DMS53 treated with DMSO at 0.1 percent for 48 hours (cell line): Measurements from ENCODE around the gene LPIN3.

ENCODE experiments used
- DNase-seq: peaks from one replicate; lab custom pipeline; 2025; ENCODE audit not compliant: unreplicated experiment; lab: John Stamatoyannopoulos, UW

Gene LPIN3

GRCh38 chr20:41364967-41365765 lies 24.5 kb downstream of the LPIN3 start:
- DNase-seq = no peak

GRCh38 chr20:41365777-41366545 lies 25.3 kb downstream of the LPIN3 start:
- no peak for DNase-seq

GRCh38 chr20:41366546-41367392 lies 26.1 kb downstream of the LPIN3 start, which contains the start of gene EMILIN3:
TSS of gene EMILIN3 (minus strand) at chr20:41366818. CDS start at chr20:41366634, 184 bp downstream.
- DNase-seq = no peak

- DNase-seq = no peak
Observed at GRCh38 chr20:41367393-41367695, 26.7 kb downstream of the LPIN3 start.

- no peak for DNase-seq
Observed at GRCh38 chr20:41367956-41368355, 27.3 kb downstream of the LPIN3 start.

- DNase-seq = no peak
Observed at GRCh38 chr20:41369673-41370072, 29.1 kb downstream of the LPIN3 start.

GRCh38 chr20:41370176-41370575 lies 29.6 kb downstream of the LPIN3 start:
- no peak for DNase-seq

- DNase-seq = no peak
Observed at GRCh38 chr20:41371371-41371770, 30.8 kb downstream of the LPIN3 start.

GRCh38 chr20:41373251-41373783 lies 32.7 kb downstream of the LPIN3 start:
- DNase-seq = no peak

- no peak for DNase-seq
Observed at GRCh38 chr20:41373931-41374920, 33.6 kb downstream of the LPIN3 start.

- DNase-seq = no peak
Observed at GRCh38 chr20:41375846-41376245, 35.2 kb downstream of the LPIN3 start.

GRCh38 chr20:41376349-41376748 lies 35.7 kb downstream of the LPIN3 start:
- no peak for DNase-seq

GRCh38 chr20:41377275-41377674 lies 36.7 kb downstream of the LPIN3 start:
- no peak for DNase-seq

- DNase-seq = no peak
Observed at GRCh38 chr20:41379551-41379950, 38.9 kb downstream of the LPIN3 start.

- no peak for DNase-seq
Observed at GRCh38 chr20:41380551-41381193, 40.1 kb downstream of the LPIN3 start.

GRCh38 chr20:41382791-41383305 lies 42.2 kb downstream of the LPIN3 start:
- no peak for DNase-seq

- DNase-seq = no peak
Observed at GRCh38 chr20:41386502-41387427, 46.1 kb downstream of the LPIN3 start.

- no peak for DNase-seq
Observed at GRCh38 chr20:41387444-41387851, 46.8 kb downstream of the LPIN3 start.
